Measurements from ENCODE around the gene GFOD2. TPM values are rescaled to one million over a fixed set of nuclear protein-coding genes. Genes with fewer than 3 reads are reported as not detected.

The GFOD2 gene
- total and polyA plus RNA-seq, 2 of the 13 experiments (the other 11 are each of a cell fraction or from before 2014, with no cell fraction given), result 11.1 to 17.2 TPM

DNA sequence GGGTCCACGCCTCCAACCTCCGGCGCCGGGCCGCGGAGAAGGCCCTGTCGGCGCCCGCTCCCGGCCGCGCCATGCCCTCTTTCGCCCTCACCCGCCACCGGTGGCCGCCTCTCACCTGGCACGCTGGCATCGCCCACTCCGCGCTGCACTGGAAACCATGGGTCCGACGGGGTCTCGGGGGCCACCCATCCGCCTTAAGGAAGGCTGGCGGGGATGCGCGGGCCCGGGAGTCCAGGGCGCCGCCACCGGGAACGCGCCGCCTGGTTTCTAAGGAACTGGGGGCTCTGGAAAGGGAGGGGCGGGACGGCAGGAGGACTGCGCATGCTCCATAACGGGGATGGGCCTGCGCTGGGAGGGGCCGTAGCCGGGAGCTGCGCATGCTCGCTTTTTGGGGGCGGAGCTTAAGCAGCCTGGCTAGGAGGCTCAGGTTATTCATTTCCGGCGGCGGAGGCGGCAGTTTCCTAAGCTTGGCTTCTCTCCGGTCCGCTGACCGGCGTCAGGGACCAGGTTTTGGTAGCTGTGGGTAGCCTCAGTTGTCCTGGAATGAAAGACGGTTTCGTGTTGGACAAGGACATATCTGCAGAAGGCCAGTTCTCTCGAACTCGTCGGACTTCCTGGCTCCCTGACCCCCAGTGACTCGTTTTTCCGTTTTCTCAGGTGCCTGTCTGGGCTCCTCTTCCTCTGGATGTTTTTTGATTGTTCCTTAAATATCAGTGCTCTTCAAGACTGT, at the start of gene GFOD2 (continued):
- TF ChIP-seq CREB1 (IDR thresholded peaks at IDR 0.05) (no peak), CREB1 (CRISPR knock-in tag; IDR thresholded peaks at IDR 0.05) (no peak)

- CTCF ChIA-PET (ENCODE audit: low intra/inter-chr PET ratio, low total read pairs), result no interaction called here
- Histone ChIP-seq H3K27ac (ENCODE audit: extremely low read length, insufficient read depth, low read length) (no peak overlapping the region), H3K4me2 (ENCODE audit: low read depth, low read length) (no peak overlapping the region), H3K4me3 (replicated peaks in 1 of 3; ENCODE audit: insufficient read depth in 1 of 3, low read depth in 2 of 3, low read length in 3 of 3) (no peak overlapping the region), H3K79me2 (ENCODE audit: insufficient read depth, low read length) (no peaks in the 10 kb centered on the region), H2AFZ (ENCODE audit: low read length) (no peak overlapping the region), H3K27me3 (ENCODE audit: control insufficient read depth in 1 of 2, insufficient read depth in 2 of 2, low read length in 2 of 2) (no peaks in the 10 kb centered on the region), H3K36me3 (replicated peaks in 1 of 2; ENCODE audit: control insufficient read depth in 1 of 2, insufficient read depth in 2 of 2, low read length in 2 of 2) (peaks cover 2 to 44% of the 10 kb centered on the region in 2 experiments; a peak in 4 of 5 replicates), H4K20me1 (ENCODE audit: insufficient read depth, low read length) (no peaks in the 10 kb centered on the region; the same call in 1 of the 2 replicates), H3K9ac (ENCODE audit: insufficient read depth, low read depth, low read length) (no peak overlapping the region), H3K9me3 (ENCODE audit: low read length) (no peaks in the 10 kb centered on the region), H3K4me1 (ENCODE audit: insufficient read depth, low read length) (no peaks in the 10 kb centered on the region)
- in situ Hi-C loops (cut with HindIII; ENCODE audit: extremely low pct_ligation_motif_present, low pct_unique_long_range_greater_than_20kb), result no loop called here
- 95% methylated on average over 7 of the region's 7 CpGs for WGBS (ENCODE audit: low lambda C conversion rate)
- intact Hi-C loops (cut with micrococcal nuclease; ENCODE audit: unreplicated experiment), result no loop called here
- no TSS peak for BruUV-seq (replicated peaks)
- TF ChIP-seq BATF2 (CRISPR knock-in tag; IDR thresholded peaks at IDR 0.05) (no peak), SNRNP70 (IDR thresholded peaks at IDR 0.05; ENCODE audit: low read depth, low read length) (no peak), DR1 (CRISPR knock-in tag; IDR thresholded peaks at IDR 0.05) (no peak), DNMT3B (CRISPR knock-in tag; conservative IDR thresholded peaks at IDR 0.05) (no peak), ZNF441 (CRISPR knock-in tag; IDR thresholded peaks at IDR 0.05; ENCODE audit: borderline replicate concordance) (no peak), SRY (CRISPR knock-in tag; IDR thresholded peaks at IDR 0.05) (no peak), ZNF362 (CRISPR knock-in tag; IDR thresholded peaks at IDR 0.05; ENCODE audit: borderline replicate concordance) (no peak), SALL2 (CRISPR knock-in tag; IDR thresholded peaks at IDR 0.05) (no peak), ZNF251 (CRISPR knock-in tag; IDR thresholded peaks at IDR 0.05) (no peak), ZSCAN9 (CRISPR knock-in tag; IDR thresholded peaks at IDR 0.05; ENCODE audit: borderline replicate concordance) (no peak), NR3C1 (CRISPR knock-in tag; IDR thresholded peaks at IDR 0.05) (no peak), GABPA (IDR thresholded peaks at IDR 0.05; ENCODE audit: low read depth, low read length) (no peak), GABPA (CRISPR knock-in tag; IDR thresholded peaks at IDR 0.05; ENCODE audit: low read depth) (no peak), FLYWCH1 (CRISPR knock-in tag; IDR thresholded peaks at IDR 0.05) (no peak)
- TF ChIP-seq, protein P1, sequence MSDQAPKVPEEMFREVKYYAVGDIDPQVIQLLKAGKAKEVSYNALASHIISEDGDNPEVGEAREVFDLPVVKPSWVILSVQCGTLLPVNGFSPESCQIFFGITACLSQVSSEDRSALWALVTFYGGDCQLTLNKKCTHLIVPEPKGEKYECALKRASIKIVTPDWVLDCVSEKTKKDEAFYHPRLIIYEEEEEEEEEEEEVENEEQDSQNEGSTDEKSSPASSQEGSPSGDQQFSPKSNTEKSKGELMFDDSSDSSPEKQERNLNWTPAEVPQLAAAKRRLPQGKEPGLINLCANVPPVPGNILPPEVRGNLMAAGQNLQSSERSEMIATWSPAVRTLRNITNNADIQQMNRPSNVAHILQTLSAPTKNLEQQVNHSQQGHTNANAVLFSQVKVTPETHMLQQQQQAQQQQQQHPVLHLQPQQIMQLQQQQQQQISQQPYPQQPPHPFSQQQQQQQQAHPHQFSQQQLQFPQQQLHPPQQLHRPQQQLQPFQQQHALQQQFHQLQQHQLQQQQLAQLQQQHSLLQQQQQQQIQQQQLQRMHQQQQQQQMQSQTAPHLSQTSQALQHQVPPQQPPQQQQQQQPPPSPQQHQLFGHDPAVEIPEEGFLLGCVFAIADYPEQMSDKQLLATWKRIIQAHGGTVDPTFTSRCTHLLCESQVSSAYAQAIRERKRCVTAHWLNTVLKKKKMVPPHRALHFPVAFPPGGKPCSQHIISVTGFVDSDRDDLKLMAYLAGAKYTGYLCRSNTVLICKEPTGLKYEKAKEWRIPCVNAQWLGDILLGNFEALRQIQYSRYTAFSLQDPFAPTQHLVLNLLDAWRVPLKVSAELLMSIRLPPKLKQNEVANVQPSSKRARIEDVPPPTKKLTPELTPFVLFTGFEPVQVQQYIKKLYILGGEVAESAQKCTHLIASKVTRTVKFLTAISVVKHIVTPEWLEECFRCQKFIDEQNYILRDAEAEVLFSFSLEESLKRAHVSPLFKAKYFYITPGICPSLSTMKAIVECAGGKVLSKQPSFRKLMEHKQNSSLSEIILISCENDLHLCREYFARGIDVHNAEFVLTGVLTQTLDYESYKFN (CRISPR knock-in tag; conservative IDR thresholded peaks at IDR 0.05), result no peak
- TF ChIP-seq, protein P2, sequence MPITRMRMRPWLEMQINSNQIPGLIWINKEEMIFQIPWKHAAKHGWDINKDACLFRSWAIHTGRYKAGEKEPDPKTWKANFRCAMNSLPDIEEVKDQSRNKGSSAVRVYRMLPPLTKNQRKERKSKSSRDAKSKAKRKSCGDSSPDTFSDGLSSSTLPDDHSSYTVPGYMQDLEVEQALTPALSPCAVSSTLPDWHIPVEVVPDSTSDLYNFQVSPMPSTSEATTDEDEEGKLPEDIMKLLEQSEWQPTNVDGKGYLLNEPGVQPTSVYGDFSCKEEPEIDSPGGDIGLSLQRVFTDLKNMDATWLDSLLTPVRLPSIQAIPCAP (CRISPR knock-in tag; IDR thresholded peaks at IDR 0.05; ENCODE audit: low read depth), result no peak
- ATAC-seq (no peak), FAIRE-seq (no peak), DNase-seq (ENCODE audit: low spot score) (no peak)
- POLR2A ChIA-PET, result interaction anchor here (0.7 kb wide), 1 partner anchor 462 kb away, joined by 3 read pairs; no protein-coding TSS in a partner anchor
These were observed 48.8 kb upstream of the GFOD2 start for GRCh38 chr16:67767953-67768352.
